Neural cell (in vitro differentiated cells): ENCODE data around the gene UCK2. TPM values are rescaled to one million over a fixed set of nuclear protein-coding genes. Genes with fewer than 3 reads are reported as not detected.

Experiments used
- H2AFZ ChIP-seq: fragments of 200-600, 300-800 bp; sonication (generic), shearing (Covaris generic); 2 replicates; pipeline ENCODE4 v1.6.0; 2014; ENCODE audit warnings: low read depth, mild to moderate bottlenecking, antibody characterized with exemption, low read length, moderate library complexity
- H3F3A ChIP-seq: fragments of 200-600 bp; shearing (Covaris generic); 2 replicates; pipeline ENCODE4 v1.6.1; 2016; ENCODE audit warnings: mild to moderate bottlenecking, moderate library complexity, mixed read lengths, antibody characterized with exemption, low read length; ENCODE audit not compliant: insufficient read depth, poor library complexity, severe bottlenecking
- H3K27ac ChIP-seq: fragments of 200-600, 300-800 bp; sonication (generic), shearing (Covaris generic); 2 replicates; pipeline ENCODE4 v1.5.1; 2014; ENCODE audit warnings: mild to moderate bottlenecking, low read length, moderate library complexity
- H3K27me3 ChIP-seq: fragments of 300-800, 200-600 bp; sonication (generic), shearing (Covaris generic); 2 replicates; pipeline ENCODE4 v1.6.0; 2014; ENCODE audit warnings: mild to moderate bottlenecking, low read depth, low read length, moderate library complexity; ENCODE audit not compliant: insufficient read depth
- H3K36me3 ChIP-seq: fragments of 300-800, 200-600 bp; sonication (generic), shearing (Covaris generic); 2 replicates; pipeline ENCODE4 v1.5.1; 2014; ENCODE audit warnings: mild to moderate bottlenecking, antibody characterized with exemption, low read length, moderate library complexity; ENCODE audit not compliant: insufficient read depth
- H3K4me2 ChIP-seq: fragments of 300-800, 200-600 bp; sonication (generic), shearing (Covaris generic); 2 replicates; pipeline ENCODE4 v1.6.0; 2014; ENCODE audit warnings: mild to moderate bottlenecking, low read length
- H3K4me3 ChIP-seq: fragments of 300-800, 200-600 bp; sonication (generic), shearing (Covaris generic); 2 replicates; pipeline ENCODE4 v1.5.1; 2014; ENCODE audit warnings: mild to moderate bottlenecking, low read length, moderate library complexity
- H3K79me2 ChIP-seq: fragments of 200-600 bp; shearing (Covaris generic); replicated peaks from 2 replicates; pipeline ENCODE4 v1.6.0; 2014; ENCODE audit warnings: mild to moderate bottlenecking, low read length, moderate library complexity; ENCODE audit not compliant: insufficient read depth
- H3K9ac ChIP-seq: fragments of 300-800, 200-600 bp; sonication (generic), shearing (Covaris generic); 2 replicates; pipeline ENCODE4 v1.6.1; 2016; ENCODE audit warnings: mild to moderate bottlenecking, low read length, mixed read lengths
- H3K9me2 ChIP-seq: fragments of 200-600 bp; shearing (Covaris generic); 2 replicates; pipeline ENCODE4 v1.6.1; 2016; ENCODE audit warnings: mild to moderate bottlenecking, low read length, mixed read lengths; ENCODE audit not compliant: insufficient read depth
- H3K9me3 ChIP-seq: fragments of 200-600, 300-800 bp; sonication (generic), shearing (Covaris generic); 2 replicates; pipeline ENCODE4 v1.6.1; 2016; ENCODE audit warnings: mild to moderate bottlenecking, mixed run types, low read length, moderate library complexity, mixed read lengths
- H4K20me1 ChIP-seq: fragments of 200-600 bp; shearing (Covaris generic); 2 replicates; pipeline ENCODE4 v1.6.1; 2016; ENCODE audit warnings: mild to moderate bottlenecking, mixed run types; ENCODE audit not compliant: insufficient read depth
- CTCF ChIP-seq: fragments of 450-650 bp; IDR thresholded peaks from 2 replicates; pipeline ENCODE4 v1.5.1; 2014; ENCODE audit warnings: antibody characterized with exemption, mild to moderate bottlenecking, moderate library complexity; ENCODE audit not compliant: poor library complexity, severe bottlenecking
- EP300 ChIP-seq: fragments of 450-650 bp; conservative IDR thresholded peaks from 2 replicates; pipeline ENCODE4 v1.6.1; 2014; ENCODE audit warnings: antibody characterized with exemption, mild to moderate bottlenecking, moderate library complexity; ENCODE audit not compliant: poor library complexity, severe bottlenecking
- EZH2 ChIP-seq: fragments of 200-600, 300-800 bp; shearing (Covaris generic), sonication (generic); IDR thresholded peaks from 2 replicates; pipeline ENCODE4 v1.6.1; 2014; ENCODE audit warnings: antibody characterized with exemption, low read length, borderline replicate concordance, mild to moderate bottlenecking; ENCODE audit not compliant: insufficient read depth, poor library complexity, severe bottlenecking
- MXI1 ChIP-seq: fragments of 450-650 bp; conservative IDR thresholded peaks from 2 replicates; pipeline ENCODE4 v1.6.1; 2014; ENCODE audit warnings: antibody characterized with exemption, mild to moderate bottlenecking; ENCODE audit not compliant: poor library complexity, severe bottlenecking
- POLR2AphosphoS5 ChIP-seq: IDR thresholded peaks from 2 replicates; pipeline ENCODE4 v1.6.1; 2012
- RAD21 ChIP-seq: fragments of 450-650 bp; conservative IDR thresholded peaks from 2 replicates; pipeline ENCODE4 v1.6.1; 2014; ENCODE audit warnings: antibody characterized with exemption, mild to moderate bottlenecking, moderate library complexity
- REST ChIP-seq: IDR thresholded peaks from 2 replicates; pipeline ENCODE4 v1.6.1; 2012; ENCODE audit warnings: borderline replicate concordance
- SMC3 ChIP-seq: fragments of 450-650 bp; conservative IDR thresholded peaks from 2 replicates; pipeline ENCODE4 v1.6.1; 2014; ENCODE audit warnings: antibody characterized with exemption, mild to moderate bottlenecking, moderate library complexity; ENCODE audit not compliant: poor library complexity
- TAF1 ChIP-seq: IDR thresholded peaks from 2 replicates; pipeline ENCODE4 v1.6.1; 2012; ENCODE audit warnings: low read depth
- polyA plus RNA-seq: library from polyadenylated mRNA; depleted of rRNA; stranded (reverse); fragments of >200 nt; gene quantifications from 2 replicates; pipeline ENCODE4 v1.2.3, GENCODE V29; 2014

The UCK2 gene
- polyA plus RNA-seq, 1 donor from 2014 or later, result 36.0 TPM

- peak overlapping the region; percentile 54 for H3K27ac ChIP-seq
- H2AFZ ChIP-seq, result no peak overlapping the region
- H3K36me3 ChIP-seq, result no peaks in the 10 kb centered on the region
- no peaks in the 10 kb centered on the region for H3K27me3 ChIP-seq
- H3K79me2 ChIP-seq, result peaks cover 25% of the 10 kb centered on the region
- no peak overlapping the region for H3K4me2 ChIP-seq
- TF ChIP-seq CTCF (peak; percentile 20), MXI1 (peak; percentile 11), EP300 (no peak)
- no peaks in the 10 kb centered on the region for H4K20me1 ChIP-seq
- no peaks in the 10 kb centered on the region for H3K9me3 ChIP-seq
- peak overlapping the region; percentile 84 for H3K4me3 ChIP-seq
- H3K9ac ChIP-seq, result peak overlapping the region; percentile 83
- no peaks in the 10 kb centered on the region for H3K9me2 ChIP-seq
- H3F3A ChIP-seq, result peaks cover 12% of the 10 kb centered on the region
Observed at GRCh38 chr1:165826565-165827267, 698 bp upstream of the UCK2 start.

GRCh38 chr1:165828103-165828668 lies 772 bp downstream of the UCK2 start:
- Histone ChIP-seq H2AFZ (peak overlapping the region; percentile 46), H3K36me3 (no peaks in the 10 kb centered on the region), H4K20me1 (no peaks in the 10 kb centered on the region), H3K4me3 (peak overlapping the region; percentile 84), H3K4me2 (peak overlapping the region; percentile 99), H3K9me3 (no peaks in the 10 kb centered on the region), H3F3A (peaks cover 12% of the 10 kb centered on the region), H3K27ac (peak overlapping the region; percentile 83), H3K79me2 (peaks cover 39% of the 10 kb centered on the region), H3K9me2 (no peaks in the 10 kb centered on the region), H3K9ac (peak overlapping the region; percentile 83), H3K27me3 (no peaks in the 10 kb centered on the region)
- TF ChIP-seq MXI1, result peak; percentile 65
- TF ChIP-seq EP300, result no peak
- no peak for TF ChIP-seq SMC3
- TF ChIP-seq POLR2AphosphoS5, result peak; percentile 32
- no peak for TF ChIP-seq RAD21
- no peak for TF ChIP-seq EZH2
- TF ChIP-seq TAF1, result peak; percentile 34
- peak; percentile 28 for TF ChIP-seq CTCF
- no peak for TF ChIP-seq REST
